G401.6 (cell line): ENCODE data around the gene PHTF2.
"Not testable (repeated sequence)": the region's sequence is repeated elsewhere in the genome, so short reads cannot be mapped to it uniquely, and the experiment has no call there.

ENCODE experiments used
- FAIRE-seq: peaks from 2 replicates; lab custom pipeline; 2012; peaks lifted over from hg19 to GRCh38; lab: Jason Lieb, UNC

PHTF2 gene

DNA sequence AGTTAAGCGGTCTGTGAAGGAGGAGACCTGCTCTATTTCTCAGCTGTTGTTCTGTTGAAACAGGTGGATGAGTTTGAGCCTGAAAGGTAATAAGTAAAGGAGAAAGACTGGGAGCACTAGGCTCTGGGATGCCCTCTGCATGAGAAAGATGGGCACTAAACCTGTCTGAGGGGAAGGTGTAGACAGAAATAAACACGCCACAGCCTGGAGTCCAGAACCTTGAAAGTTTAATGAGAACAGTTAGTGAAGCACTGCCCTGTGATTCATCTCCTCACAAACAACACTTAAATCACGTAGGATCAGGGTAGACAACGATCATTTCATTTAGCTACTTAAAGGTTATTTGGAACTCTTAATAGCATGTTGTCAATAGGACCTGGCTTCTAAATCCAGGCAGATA lies 193.1 kb downstream of the PHTF2 start:
- FAIRE-seq = no peak

DNA sequence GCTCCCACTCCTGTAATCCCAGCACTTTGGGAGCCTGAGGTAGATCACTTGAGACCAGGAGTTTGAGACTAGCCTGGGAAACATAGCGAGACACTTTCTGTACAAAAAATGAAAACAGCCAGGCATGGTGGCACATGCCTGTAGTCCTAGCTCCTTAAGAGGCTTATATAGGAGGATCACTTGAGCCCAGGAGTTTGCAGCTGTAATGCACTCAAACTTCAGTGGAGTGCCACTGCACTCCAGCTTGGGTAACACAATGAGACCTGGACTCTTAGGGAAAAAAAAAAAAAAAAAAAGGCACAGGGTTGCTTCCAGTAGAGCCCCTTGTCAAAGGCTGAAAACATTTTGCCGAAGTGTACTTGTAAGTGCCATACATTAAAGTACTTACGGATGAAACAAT lies 195.3 kb downstream of the PHTF2 start:
- FAIRE-seq = no peak

DNA sequence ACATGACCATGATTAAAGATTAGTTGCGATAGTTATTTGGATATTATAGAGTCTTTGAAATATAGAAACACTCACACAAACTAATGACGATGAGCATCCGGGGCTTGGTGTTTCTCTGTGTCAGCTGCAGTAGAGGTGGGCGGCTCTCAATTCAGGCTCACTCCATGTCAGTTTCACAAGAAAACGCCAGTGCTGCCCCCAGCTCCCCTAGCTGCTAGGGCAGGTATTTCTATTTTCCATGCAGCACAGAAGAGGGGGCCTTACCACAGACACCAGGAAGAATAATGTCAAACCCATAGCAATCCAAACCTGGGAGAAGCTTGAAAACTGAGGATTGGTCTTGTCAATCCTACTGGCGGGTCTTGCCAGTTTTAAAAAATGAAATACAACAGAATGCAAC lies 197.1 kb downstream of the PHTF2 start:
- no peak for FAIRE-seq

DNA sequence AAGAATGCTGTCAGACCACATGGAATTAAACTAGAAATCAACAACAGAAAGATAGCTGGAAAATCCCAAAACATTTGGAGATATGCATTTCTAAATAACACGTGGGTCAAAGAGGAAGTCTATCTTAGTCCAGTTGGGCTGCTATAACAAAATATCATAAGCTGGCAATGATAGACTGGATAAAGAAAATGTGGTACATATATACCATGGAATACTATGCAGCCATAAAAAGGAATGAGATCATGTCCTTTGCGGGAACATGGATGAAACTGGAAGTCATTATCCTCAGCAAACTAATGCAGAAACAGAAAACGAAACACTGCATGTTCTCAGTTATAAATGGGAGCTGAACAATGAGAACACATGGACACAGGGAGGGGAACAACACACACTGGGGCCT lies 200.6 kb downstream of the PHTF2 start:
- FAIRE-seq = not testable (repeated sequence)

DNA sequence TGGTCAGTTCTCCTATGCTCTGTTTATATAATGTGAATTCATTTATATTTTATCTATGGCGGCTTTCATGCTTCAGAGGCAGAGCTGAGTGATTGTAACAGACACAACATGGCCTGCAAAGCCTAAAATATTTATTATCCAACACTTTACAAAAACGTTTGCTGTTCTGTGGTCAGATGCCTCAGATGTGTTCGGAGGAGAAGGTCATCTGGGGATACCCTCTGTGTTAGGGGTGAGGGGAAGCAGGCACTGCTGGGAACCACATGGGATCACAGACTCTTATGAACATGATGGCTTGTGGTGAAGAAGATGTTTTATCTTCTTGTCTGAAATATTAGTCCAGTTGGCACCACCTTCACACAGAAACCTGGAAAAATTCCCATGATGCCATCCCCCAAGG lies 203.4 kb downstream of the PHTF2 start:
- no peak for FAIRE-seq

DNA sequence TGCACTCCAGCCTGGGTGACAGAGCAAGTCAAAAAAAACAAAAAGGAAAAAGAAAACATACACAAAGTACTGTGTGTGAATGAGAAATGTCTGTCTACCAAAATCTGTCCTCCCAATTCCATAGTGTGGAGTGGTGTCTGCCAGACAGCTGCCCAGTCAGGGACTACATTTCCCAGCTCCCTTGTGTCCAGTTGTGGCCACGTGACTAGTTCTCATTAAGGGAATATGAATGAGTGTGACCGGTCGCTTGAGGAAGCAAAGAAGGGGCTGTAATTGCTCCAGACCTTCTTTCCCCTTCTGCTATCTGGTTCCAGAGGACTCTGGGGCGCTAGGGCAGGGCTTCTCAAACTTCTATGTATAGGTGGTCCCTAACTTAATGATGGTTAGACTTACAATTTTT lies 204.1 kb downstream of the PHTF2 start:
- no peak for FAIRE-seq

DNA sequence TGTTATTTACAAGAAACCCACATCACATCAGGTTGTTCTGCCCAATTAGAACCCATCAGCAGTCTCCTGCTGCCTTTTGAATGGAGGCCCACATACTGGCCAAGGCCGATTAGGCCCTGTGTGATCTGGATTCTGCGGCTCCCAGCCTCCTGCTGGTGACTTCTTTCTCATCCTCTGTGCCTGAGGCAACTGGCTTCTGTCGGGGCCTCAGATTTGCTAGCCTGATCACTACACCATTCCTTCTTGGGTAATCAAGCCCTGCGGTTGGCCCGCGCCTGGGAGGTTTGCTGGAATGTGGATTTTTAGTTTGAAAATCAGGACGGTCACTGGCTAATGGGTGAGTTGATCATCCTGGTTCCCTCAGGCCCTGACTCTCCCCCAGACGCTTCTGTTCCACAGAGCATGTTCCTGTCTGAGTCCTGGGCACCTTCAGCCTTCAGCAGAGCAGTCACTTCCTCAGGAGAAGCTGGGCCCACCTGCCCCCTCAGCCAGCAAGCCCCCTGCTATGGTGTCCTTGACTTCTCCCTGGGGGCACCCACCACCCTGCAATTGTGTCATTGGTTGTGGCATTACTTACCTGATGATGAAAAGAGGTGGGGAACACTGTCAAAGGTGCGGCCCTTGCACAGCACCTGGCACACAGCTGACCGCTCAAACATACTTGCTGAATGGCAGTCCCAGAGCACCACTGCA lies 207.6 kb downstream of the PHTF2 start:
- FAIRE-seq = no peak
